Measurements from ENCODE around the gene WASF2.
"Not testable (repeated sequence)": the region's sequence is repeated elsewhere in the genome, so short reads cannot be mapped to it uniquely, and the experiment has no call there.

WASF2 gene

GRCh38 chr1:27416387-27417111, 73.4 kb downstream of the WASF2 start:
- H3K4me3 ChIP-seq (ENCODE audit: low read length): no peak overlapping the region
- TF ChIP-seq ZNF274 (IDR thresholded peaks at IDR 0.05; ENCODE audit: low read depth, low read length): no peak

GRCh38 chr1:27414091-27414490, 75.9 kb downstream of the WASF2 start:
- no peak overlapping the region for H3K4me3 ChIP-seq (ENCODE audit: low read length)
- TF ChIP-seq ZNF274 (IDR thresholded peaks at IDR 0.05; ENCODE audit: low read depth, low read length): no peak

GRCh38 chr1:27413004-27413403, 77.0 kb downstream of the WASF2 start:
- TF ChIP-seq ZNF274 (IDR thresholded peaks at IDR 0.05; ENCODE audit: low read depth, low read length): no peak
- H3K4me3 ChIP-seq (ENCODE audit: low read length): no peak overlapping the region

- H3K4me3 ChIP-seq (ENCODE audit: low read length): no peak overlapping the region
- no peak for TF ChIP-seq ZNF274 (IDR thresholded peaks at IDR 0.05; ENCODE audit: low read depth, low read length)
Observed at GRCh38 chr1:27412502-27412901, 77.5 kb downstream of the WASF2 start.

- no peak for TF ChIP-seq ZNF274 (IDR thresholded peaks at IDR 0.05; ENCODE audit: low read depth, low read length)
- no peak overlapping the region for H3K4me3 ChIP-seq (ENCODE audit: low read length)
Observed at GRCh38 chr1:27410709-27411108, 79.3 kb downstream of the WASF2 start.

GRCh38 chr1:27409669-27410068, 80.3 kb downstream of the WASF2 start:
- H3K4me3 ChIP-seq (ENCODE audit: low read length): no peak overlapping the region
- no peak for TF ChIP-seq ZNF274 (IDR thresholded peaks at IDR 0.05; ENCODE audit: low read depth, low read length)

- no peak overlapping the region for H3K4me3 ChIP-seq (ENCODE audit: low read length)
- TF ChIP-seq ZNF274 (IDR thresholded peaks at IDR 0.05; ENCODE audit: low read depth, low read length): no peak
Observed at GRCh38 chr1:27408151-27408550, 81.8 kb downstream of the WASF2 start.

GRCh38 chr1:27406791-27407190, 83.2 kb downstream of the WASF2 start:
- not testable (repeated sequence) for H3K4me3 ChIP-seq (ENCODE audit: low read length)

- H3K4me3 ChIP-seq (ENCODE audit: low read length): no peak overlapping the region
- no peak for TF ChIP-seq ZNF274 (IDR thresholded peaks at IDR 0.05; ENCODE audit: low read depth, low read length)
Observed at GRCh38 chr1:27406362-27406680, 83.6 kb downstream of the WASF2 start.

- H3K4me3 ChIP-seq (ENCODE audit: low read length): not testable (repeated sequence)
Observed at GRCh38 chr1:27405598-27406361, 84.2 kb downstream of the WASF2 start.

GRCh38 chr1:27405074-27405473, 84.9 kb downstream of the WASF2 start:
- TF ChIP-seq ZNF274 (IDR thresholded peaks at IDR 0.05; ENCODE audit: low read depth, low read length): no peak
- H3K4me3 ChIP-seq (ENCODE audit: low read length): no peak overlapping the region

GRCh38 chr1:27403931-27404330, 86.0 kb downstream of the WASF2 start:
- no peak for TF ChIP-seq ZNF274 (IDR thresholded peaks at IDR 0.05; ENCODE audit: low read depth, low read length)
- H3K4me3 ChIP-seq (ENCODE audit: low read length): no peak overlapping the region; the same call in 1 of the 2 replicates

- no peak overlapping the region; the same call in 1 of the 2 replicates for H3K4me3 ChIP-seq (ENCODE audit: low read length)
- no peak for TF ChIP-seq ZNF274 (IDR thresholded peaks at IDR 0.05; ENCODE audit: low read depth, low read length)
Observed at GRCh38 chr1:27403065-27403726, 86.8 kb downstream of the WASF2 start.

- H3K4me3 ChIP-seq (ENCODE audit: low read length): no peak overlapping the region
- no peak for TF ChIP-seq ZNF274 (IDR thresholded peaks at IDR 0.05; ENCODE audit: low read depth, low read length)
Observed at GRCh38 chr1:27402349-27402754, 87.6 kb downstream of the WASF2 start.

GRCh38 chr1:27400963-27401341, 89.0 kb downstream of the WASF2 start:
- no peak for TF ChIP-seq ZNF274 (IDR thresholded peaks at IDR 0.05; ENCODE audit: low read depth, low read length)
- H3K4me3 ChIP-seq (ENCODE audit: low read length): no peak overlapping the region
